Astrocyte of the spinal cord (primary cell): ENCODE results near the gene UBN2.

ENCODE experiments used
- DNase-seq: peaks from one replicate; pipeline ENCODE4 v3.0.0; 2011; ENCODE audit warnings: low read depth, low spot score
- H3K4me3 ChIP-seq: 2 replicates; pipeline ENCODE4 v1.5.1; 2011; ENCODE audit warnings: low read depth, mild to moderate bottlenecking, low read length, moderate library complexity
- in situ Hi-C: cut with HindIII; loops from 2 replicates; pipeline ENCODE4 v1.10.0; 2017; ENCODE audit warnings: low sequenced_read_pairs
- TF ChIP-seq, protein P1 (sequence below): IDR thresholded peaks from 2 replicates; pipeline ENCODE4 v1.5.1; 2012; ENCODE audit warnings: low read depth, mild to moderate bottlenecking, low read length, inconsistent platforms

UBN2 gene

DNA sequence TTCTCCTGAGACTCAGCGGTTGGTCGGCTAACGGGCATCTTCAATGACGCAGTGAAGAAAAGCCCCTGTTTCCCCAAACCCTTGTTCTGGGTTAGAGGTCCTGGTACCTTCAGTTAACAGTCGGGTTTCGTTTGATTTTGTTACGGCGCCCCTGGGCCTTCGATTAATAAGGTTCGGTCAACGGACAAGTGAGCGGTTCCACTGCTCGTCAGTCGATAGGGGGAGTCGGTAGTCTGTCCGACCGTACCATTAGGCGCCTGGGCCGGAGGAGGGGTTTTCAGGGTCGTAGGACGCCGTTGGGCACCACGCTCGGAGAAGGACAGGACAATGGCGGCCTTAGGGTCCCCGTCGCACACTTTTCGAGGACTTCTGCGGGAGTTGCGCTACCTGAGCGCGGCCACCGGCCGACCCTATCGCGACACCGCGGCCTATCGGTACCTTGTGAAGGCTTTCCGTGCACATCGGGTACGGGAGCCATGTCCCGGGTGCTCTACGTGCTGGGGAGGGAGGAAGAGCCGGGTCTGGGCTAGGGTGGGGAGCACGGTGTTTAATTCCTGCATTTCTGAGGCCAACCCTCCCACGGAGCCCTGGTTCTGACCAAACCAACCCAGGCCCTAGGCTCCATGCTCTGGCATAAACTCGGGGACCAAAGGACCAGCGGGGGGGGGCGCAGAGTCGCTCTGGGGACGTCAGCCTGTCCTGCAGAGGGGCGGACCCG, 110.2 kb downstream of the UBN2 start, which contains the start of gene FMC1:
Gene FMC1, plus strand, starts transcription at position 280 of the 718 bp plus-strand sequence. Its CDS starts 48 bp downstream, at position 328.
- peak within 1 kb of the TSS; percentile 89 for H3K4me3 ChIP-seq
- in situ Hi-C loops: no loop called here
- TF ChIP-seq, protein P1, sequence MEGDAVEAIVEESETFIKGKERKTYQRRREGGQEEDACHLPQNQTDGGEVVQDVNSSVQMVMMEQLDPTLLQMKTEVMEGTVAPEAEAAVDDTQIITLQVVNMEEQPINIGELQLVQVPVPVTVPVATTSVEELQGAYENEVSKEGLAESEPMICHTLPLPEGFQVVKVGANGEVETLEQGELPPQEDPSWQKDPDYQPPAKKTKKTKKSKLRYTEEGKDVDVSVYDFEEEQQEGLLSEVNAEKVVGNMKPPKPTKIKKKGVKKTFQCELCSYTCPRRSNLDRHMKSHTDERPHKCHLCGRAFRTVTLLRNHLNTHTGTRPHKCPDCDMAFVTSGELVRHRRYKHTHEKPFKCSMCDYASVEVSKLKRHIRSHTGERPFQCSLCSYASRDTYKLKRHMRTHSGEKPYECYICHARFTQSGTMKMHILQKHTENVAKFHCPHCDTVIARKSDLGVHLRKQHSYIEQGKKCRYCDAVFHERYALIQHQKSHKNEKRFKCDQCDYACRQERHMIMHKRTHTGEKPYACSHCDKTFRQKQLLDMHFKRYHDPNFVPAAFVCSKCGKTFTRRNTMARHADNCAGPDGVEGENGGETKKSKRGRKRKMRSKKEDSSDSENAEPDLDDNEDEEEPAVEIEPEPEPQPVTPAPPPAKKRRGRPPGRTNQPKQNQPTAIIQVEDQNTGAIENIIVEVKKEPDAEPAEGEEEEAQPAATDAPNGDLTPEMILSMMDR: peak; percentile 29
- peak; percentile 96 for DNase-seq

DNA sequence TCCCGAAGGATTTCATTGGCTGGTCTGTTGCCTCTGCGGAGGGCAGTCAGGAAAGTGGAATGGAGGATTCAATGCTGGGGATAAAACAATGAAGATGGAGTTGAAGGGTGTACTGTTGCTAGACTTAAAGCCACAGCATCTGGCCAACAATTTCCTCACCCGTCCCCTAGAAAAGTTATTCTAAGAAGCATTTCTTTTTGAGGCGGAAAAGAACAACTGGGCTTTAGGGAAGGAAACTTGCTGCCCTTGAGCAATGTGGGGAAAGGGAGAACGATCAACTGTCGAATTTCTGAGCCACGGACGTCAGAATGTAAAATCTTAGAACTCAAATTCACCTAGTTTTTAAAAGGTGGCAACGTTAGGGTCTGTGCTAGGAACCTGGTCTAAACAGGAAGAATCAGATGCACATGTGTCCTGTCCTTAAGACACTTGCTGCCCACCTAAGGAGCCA, 110.8 kb downstream of the UBN2 start:
- no peak for DNase-seq
- TF ChIP-seq, protein P1: no peak
- H3K4me3 ChIP-seq: peak overlapping the region; percentile 89
- in situ Hi-C loops: no loop called here

DNA sequence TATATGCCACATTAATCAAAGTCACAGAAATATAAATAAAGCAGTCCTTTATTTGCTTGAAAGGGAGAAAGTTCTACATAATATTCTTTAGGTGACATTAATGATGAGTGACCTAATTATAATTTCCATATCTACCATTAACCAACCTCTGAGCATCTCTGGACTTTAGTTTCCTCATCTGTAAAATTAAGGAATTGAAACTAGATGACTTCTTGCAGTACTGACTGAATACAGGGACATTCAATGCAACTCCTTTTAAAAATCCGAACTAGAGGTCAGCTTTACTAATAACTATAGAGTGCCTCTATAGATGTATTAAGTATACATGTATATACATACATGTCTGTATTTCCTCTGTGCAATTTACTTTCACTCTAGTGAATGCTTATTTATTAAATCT, 114.0 kb downstream of the UBN2 start:
- TF ChIP-seq, protein P1: no peak
- in situ Hi-C loops: no loop called here
- no peak for DNase-seq
- no peak overlapping the region for H3K4me3 ChIP-seq

DNA sequence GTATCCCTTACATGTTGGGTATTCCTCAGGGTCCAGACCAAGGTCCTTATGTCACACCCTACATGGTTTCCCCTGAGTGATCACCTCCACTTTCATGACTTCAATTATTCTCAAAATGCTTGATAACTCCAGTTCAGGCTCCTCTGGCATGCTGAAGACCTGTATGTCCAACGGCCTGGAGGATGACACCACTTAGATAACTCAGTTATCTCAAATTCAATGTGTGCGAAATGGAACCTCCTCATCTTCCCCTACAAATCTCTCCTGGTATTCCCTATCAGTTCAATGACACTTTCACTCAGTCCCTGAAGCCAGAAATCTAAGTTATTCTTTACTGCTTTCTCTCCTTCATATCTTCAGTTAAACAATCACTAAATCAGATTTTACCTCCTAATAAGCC, 120.0 kb downstream of the UBN2 start:
- TF ChIP-seq, protein P1: no peak
- in situ Hi-C loops: no loop called here

DNA sequence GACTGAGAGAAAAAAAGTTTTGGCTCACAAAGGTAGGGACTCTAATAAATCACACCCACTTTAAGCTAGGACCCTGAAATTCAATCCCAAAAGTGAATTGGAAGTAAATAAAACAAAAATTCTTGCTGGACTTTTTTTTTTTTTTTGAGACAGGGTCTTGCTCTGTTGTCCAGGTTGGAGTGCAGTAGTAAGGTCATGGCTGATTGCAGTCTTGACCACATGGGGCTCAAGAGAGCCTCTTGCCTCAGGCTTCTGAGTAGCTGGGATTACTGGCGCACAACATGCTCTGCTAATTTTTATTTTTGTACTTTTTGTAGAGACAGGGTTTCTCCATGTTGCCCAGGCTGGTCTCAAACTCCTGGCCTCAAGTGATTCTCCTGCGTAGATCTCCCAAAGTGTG, 123.7 kb downstream of the UBN2 start:
- TF ChIP-seq, protein P1: no peak
- DNase-seq: no peak
- in situ Hi-C loops: no loop called here
- H3K4me3 ChIP-seq: no peak overlapping the region

More for the DNA sequence above, 120.0 kb downstream of the UBN2 start:
- no peak for DNase-seq
- H3K4me3 ChIP-seq: no peak overlapping the region

DNA sequence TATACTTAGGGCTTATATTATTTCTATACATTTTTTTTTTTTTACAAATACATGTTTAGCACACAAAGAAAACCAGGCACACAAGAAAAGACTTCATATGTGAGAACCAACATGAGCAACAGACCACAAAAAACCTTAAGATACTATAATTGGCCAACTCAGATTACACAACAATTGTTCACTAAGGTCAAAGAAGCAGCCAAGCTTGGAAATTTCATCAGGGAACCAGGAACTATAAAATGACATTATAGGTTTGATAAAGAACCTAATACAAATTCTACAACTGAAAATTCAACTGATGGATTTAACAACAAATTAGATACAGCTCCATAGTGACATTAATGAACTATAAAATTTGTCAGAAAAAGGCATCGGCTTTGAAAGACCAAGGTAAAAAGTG, 124.3 kb downstream of the UBN2 start:
- TF ChIP-seq, protein P1: no peak
- H3K4me3 ChIP-seq: no peak overlapping the region
- in situ Hi-C loops: no loop called here
- no peak for DNase-seq
